Measurements from ENCODE around the gene ALAS1. TPM values are rescaled to one million over a fixed set of nuclear protein-coding genes. Genes with fewer than 3 reads are reported as not detected.

ALAS1 gene
- total RNA-seq, 1 experiment from 2014 or later, result 69.5 TPM

- intact Hi-C loops (cut with micrococcal nuclease), result no loop called here
- BruUV-seq (replicated peaks), result no TSS peak
- ChIA-PET POLR2A (ENCODE audit: unreplicated experiment) (no interaction called here), CTCF (no interaction called here)
- H2AFZ ChIP-seq (ENCODE audit: low read length), result no peak overlapping the region
- H3K27ac ChIP-seq (ENCODE audit: low read length), result no peak overlapping the region
- H4K20me1 ChIP-seq (ENCODE audit: low read length), result no peaks in the 10 kb centered on the region
- H3K4me3 ChIP-seq (ENCODE audit: low read length), result no peak overlapping the region
- H3K4me2 ChIP-seq (ENCODE audit: low read length), result no peak overlapping the region
- ATAC-seq (no peak), DNase-seq (no peak)
- TF ChIP-seq CTCF (conservative IDR thresholded peaks at IDR 0.05; ENCODE audit: low read depth, low read length) (no peak), EZH2phosphoT487 (IDR thresholded peaks at IDR 0.05; ENCODE audit: borderline replicate concordance, low read length) (no peak), EZH2 (IDR thresholded peaks at IDR 0.05; ENCODE audit: low read length, unreplicated experiment) (no peak)
- no peaks in the 10 kb centered on the region for H3K9me2 ChIP-seq (replicated peaks; ENCODE audit: low read length)
- no peak overlapping the region for H3K9ac ChIP-seq (ENCODE audit: low read length)
- H3K4me1 ChIP-seq (ENCODE audit: insufficient read depth, low read length), result peaks cover 4% of the 10 kb centered on the region; the same call in 1 of the 2 replicates
- no peaks in the 10 kb centered on the region for H3K79me2 ChIP-seq (ENCODE audit: low read length)
- H3K36me3 ChIP-seq (ENCODE audit: low read depth, low read length), result no peaks in the 10 kb centered on the region
- H3K27me3 ChIP-seq (ENCODE audit: low read length), result no peaks in the 10 kb centered on the region
- no peaks in the 10 kb centered on the region for H3K9me3 ChIP-seq (ENCODE audit: low read length)
- H3F3A ChIP-seq (ENCODE audit: low read length, unreplicated experiment), result no peaks in the 10 kb centered on the region
Measured at GRCh38 chr3:52178537-52178936, 19.4 kb upstream of the ALAS1 start.

- no peaks in the 10 kb centered on the region for H3K36me3 ChIP-seq (ENCODE audit: low read depth, low read length)
- H3K4me1 ChIP-seq (ENCODE audit: insufficient read depth, low read length), result no peaks in the 10 kb centered on the region
- H3K9me2 ChIP-seq (replicated peaks; ENCODE audit: low read length), result no peaks in the 10 kb centered on the region
- no peak overlapping the region for H3K9ac ChIP-seq (ENCODE audit: low read length)
- ChIA-PET POLR2A (ENCODE audit: unreplicated experiment) (interaction anchor here (0.6 kb wide), 1 partner anchor 59 kb away, joined by 3 read pairs; no protein-coding TSS in a partner anchor), CTCF (no interaction called here)
- peak; percentile 40; the same call in 1 of the 2 replicates for ATAC-seq
- peak; percentile 19 for DNase-seq
- no peak overlapping the region for H3K4me3 ChIP-seq (ENCODE audit: low read length)
- H4K20me1 ChIP-seq (ENCODE audit: low read length), result no peaks in the 10 kb centered on the region
- no peak overlapping the region for H3K4me2 ChIP-seq (ENCODE audit: low read length)
- H2AFZ ChIP-seq (ENCODE audit: low read length), result no peak overlapping the region
- H3K27me3 ChIP-seq (ENCODE audit: low read length), result no peaks in the 10 kb centered on the region
- intact Hi-C loops (cut with micrococcal nuclease), result no loop called here
- no peaks in the 10 kb centered on the region for H3K79me2 ChIP-seq (ENCODE audit: low read length)
- no peak for TF ChIP-seq CTCF (conservative IDR thresholded peaks at IDR 0.05; ENCODE audit: low read depth, low read length)
- no peak for TF ChIP-seq EZH2 (IDR thresholded peaks at IDR 0.05; ENCODE audit: low read length, unreplicated experiment)
- TF ChIP-seq EZH2phosphoT487 (IDR thresholded peaks at IDR 0.05; ENCODE audit: borderline replicate concordance, low read length), result no peak
- no peaks in the 10 kb centered on the region for H3K9me3 ChIP-seq (ENCODE audit: low read length)
- H3F3A ChIP-seq (ENCODE audit: low read length, unreplicated experiment), result no peaks in the 10 kb centered on the region
- H3K27ac ChIP-seq (ENCODE audit: low read length), result no peak overlapping the region
- BruUV-seq (replicated peaks), result no TSS peak
Measured at GRCh38 chr3:52181543-52181942, 16.4 kb upstream of the ALAS1 start.

GRCh38 chr3:52182196-52182595 is 15.8 kb upstream of the ALAS1 start:
- H3K79me2 ChIP-seq (ENCODE audit: low read length), result no peaks in the 10 kb centered on the region
- no peak overlapping the region for H3K4me3 ChIP-seq (ENCODE audit: low read length)
- intact Hi-C loops (cut with micrococcal nuclease), result no loop called here
- TF ChIP-seq EZH2phosphoT487 (IDR thresholded peaks at IDR 0.05; ENCODE audit: borderline replicate concordance, low read length) (no peak), CTCF (conservative IDR thresholded peaks at IDR 0.05; ENCODE audit: low read depth, low read length) (no peak), EZH2 (IDR thresholded peaks at IDR 0.05; ENCODE audit: low read length, unreplicated experiment) (no peak)
- H3K9me3 ChIP-seq (ENCODE audit: low read length), result no peaks in the 10 kb centered on the region
- no peaks in the 10 kb centered on the region for H4K20me1 ChIP-seq (ENCODE audit: low read length)
- ATAC-seq (no peak), DNase-seq (no peak)
- no peaks in the 10 kb centered on the region for H3F3A ChIP-seq (ENCODE audit: low read length, unreplicated experiment)
- ChIA-PET POLR2A (ENCODE audit: unreplicated experiment) (no interaction called here), CTCF (no interaction called here)
- H2AFZ ChIP-seq (ENCODE audit: low read length), result no peak overlapping the region
- no peak overlapping the region for H3K27ac ChIP-seq (ENCODE audit: low read length)
- no peak overlapping the region for H3K4me2 ChIP-seq (ENCODE audit: low read length)
- no TSS peak for BruUV-seq (replicated peaks)
- H3K4me1 ChIP-seq (ENCODE audit: insufficient read depth, low read length), result no peaks in the 10 kb centered on the region
- no peak overlapping the region for H3K9ac ChIP-seq (ENCODE audit: low read length)
- no peaks in the 10 kb centered on the region for H3K9me2 ChIP-seq (replicated peaks; ENCODE audit: low read length)
- no peaks in the 10 kb centered on the region for H3K27me3 ChIP-seq (ENCODE audit: low read length)
- no peaks in the 10 kb centered on the region for H3K36me3 ChIP-seq (ENCODE audit: low read depth, low read length)

Data from PC-3 (cell line).